GM18868 (cell line): Measurements from ENCODE around the gene BRD3OS.
"Not testable (repeated sequence)": the region's sequence is repeated elsewhere in the genome, so short reads cannot be mapped to it uniquely, and the experiment has no call there.

ENCODE experiments used
- ATAC-seq: cut with Tn5 transposase; IDR thresholded peaks from one replicate; pipeline ENCODE4 v1.9.1; 2021; ENCODE audit warnings: mild to moderate bottlenecking, moderate library complexity; ENCODE audit not compliant: unreplicated experiment

BRD3OS gene

GRCh38 chr9:133987946-133988665 is 37.2 kb upstream of the BRD3OS start:
- no peak for ATAC-seq

DNA sequence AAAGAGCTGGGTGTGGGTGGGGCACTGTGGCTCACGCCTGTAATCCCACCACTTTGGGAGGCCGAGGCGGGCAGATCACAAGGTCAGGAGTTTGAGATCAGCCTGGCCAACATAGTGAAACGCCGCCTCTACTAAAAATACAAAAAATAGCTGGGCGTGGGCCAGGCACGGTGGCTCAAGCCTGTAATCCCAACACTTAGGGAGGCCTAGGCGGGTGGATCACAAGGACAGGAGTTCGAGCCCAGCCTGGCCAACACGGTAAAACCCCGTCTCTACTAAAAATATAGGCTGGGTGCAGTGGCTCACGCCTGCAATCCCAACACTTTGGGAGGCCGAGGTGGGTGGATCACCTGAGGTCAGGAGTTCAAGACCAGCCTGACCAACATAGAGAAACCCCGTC is 36.5 kb upstream of the BRD3OS start:
- not testable (repeated sequence) for ATAC-seq

DNA sequence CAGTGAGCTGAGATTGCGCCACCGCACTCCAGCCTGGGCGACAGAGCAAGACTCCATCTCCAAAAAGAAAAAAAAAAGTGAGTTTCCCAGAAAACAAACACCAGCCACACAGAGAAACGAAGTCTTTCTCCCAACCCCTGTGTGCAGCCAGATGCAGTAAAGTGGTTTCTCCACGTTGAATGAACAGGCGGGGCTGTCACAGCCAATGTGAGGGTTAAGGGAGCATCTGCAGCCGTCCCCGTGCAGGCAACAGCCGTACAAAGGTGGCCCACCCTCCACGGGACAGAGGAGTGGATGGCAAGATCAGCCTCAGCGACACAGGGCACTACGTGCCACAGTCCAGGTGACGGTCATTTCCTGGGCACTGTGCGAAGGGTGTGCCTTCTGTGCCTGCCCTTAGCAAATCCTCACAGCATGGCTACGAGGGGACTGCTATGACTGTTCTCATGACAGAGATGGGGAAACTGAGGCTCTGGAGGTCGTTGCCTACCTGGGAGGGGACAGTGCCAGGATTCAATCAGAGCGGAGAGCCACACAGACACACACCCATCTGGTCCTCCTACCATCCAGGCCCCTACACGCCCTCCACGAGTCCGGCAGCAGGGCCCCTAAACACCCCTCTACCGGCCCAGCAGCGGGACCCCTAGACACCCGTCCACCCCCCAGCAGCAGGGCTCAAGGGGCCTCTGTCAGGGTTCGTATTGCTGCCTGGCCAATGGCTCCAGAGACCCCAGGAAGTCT is 35.5 kb upstream of the BRD3OS start:
- no peak for ATAC-seq

GRCh38 chr9:133990366-133991213 is 34.7 kb upstream of the BRD3OS start:
- ATAC-seq: no peak

DNA sequence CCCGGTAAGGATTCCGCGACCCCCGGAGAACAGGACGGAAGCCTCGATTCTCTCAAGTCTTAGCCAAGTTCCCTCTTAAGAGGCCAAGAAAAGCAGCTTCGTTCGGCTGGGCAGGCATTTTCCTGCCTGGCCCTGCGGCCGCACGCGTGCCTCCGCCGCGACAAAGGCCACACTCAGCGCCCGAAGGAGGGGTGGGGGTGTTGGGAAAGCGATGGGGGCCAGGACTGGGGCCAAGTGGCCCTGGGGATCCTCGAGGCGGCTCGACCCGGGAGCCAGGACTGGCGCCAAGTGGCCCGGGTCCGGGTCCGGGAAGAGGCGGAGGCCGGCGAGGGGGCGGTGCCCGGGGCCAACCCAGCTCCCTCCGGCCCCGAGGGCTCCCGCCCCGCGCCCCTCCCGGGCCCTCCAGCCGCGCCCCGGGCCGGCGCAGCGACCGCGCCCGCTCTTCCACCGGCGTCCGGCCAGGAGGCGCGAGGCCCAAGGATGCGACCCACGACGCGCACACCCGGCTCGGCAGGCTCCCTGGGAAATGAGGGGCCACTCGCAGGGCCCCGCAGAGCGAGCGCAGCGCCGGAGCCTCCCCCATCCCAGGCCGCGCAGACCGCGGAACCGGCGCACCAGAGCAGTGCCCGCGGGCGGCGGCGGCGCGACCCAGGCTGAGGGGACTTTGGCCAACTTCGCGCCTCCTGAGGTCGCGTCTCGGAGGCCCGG is 33.9 kb upstream of the BRD3OS start:
- ATAC-seq: no peak

- peak; percentile 44 for ATAC-seq
These were observed 33.1 kb upstream of the BRD3OS start, which contains the start of gene VAV2 for GRCh38 chr9:133991964-133992779. TSS of gene VAV2 (minus strand) at chr9:133992324. CDS start at chr9:133992278, 46 bp downstream.

GRCh38 chr9:133992780-133993634 is 32.3 kb upstream of the BRD3OS start:
- peak; percentile 57 for ATAC-seq

DNA sequence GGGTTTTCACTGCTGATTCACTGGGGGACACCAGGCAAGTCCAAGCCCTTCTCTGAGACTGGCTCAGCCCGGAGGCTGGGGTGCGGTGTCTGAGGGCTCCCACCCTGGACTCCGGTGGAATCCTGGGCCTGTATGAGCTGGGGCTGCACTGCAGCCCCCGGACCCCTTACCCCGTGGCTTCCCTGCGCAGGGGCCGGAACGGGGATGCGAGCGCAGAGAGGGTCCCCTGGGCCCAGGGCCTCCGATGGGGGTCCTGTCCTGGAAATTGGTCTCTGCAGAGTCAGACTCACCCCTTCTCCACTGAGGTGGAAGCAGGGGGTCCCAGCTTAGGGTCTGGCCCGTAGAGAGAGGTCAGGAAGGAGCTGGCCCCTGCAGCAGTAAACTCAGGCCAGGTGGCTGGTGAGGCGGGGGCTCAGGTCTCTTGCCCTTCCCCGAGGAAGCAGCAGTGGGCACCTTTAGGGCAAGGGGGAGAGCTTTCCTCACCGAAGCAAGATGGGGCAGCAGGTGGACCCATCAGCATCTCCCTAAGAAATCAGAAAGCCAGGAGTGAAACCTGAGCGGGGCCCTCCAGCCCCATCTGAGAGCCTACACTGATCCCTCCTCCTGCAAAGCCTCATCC is 31.5 kb upstream of the BRD3OS start:
- ATAC-seq: no peak

DNA sequence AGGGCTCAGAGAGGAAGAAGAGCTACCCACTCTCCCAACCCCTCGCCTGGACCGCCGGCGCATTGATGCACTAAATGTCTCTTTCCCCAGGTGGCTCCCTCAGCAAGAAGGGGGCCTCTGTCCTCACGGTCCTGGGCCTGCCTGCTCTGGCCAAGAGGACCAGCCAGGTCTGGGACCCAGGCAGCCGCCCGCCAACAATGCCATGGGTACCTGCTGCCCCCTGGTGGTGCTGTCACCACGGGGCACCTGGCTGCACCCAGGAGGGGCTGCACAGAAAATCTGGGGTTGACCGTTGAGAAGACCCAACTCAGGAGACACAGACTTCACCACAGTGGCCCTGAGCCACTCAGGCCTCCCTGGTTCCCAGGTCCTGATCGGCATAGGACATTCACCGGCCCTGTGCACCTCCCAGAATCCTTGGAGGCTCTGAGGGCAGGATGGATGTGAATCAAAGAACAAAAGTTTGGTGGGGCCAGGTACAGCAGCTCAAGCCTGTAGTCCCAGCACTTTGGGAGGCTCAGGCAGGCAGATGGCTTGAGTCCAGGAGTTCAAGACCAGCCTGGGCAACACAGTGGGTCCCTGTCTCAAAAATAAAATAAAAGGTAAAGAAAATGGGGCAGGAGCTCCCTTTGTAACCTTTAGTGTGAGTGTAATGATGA is 30.8 kb upstream of the BRD3OS start:
- no peak for ATAC-seq

DNA sequence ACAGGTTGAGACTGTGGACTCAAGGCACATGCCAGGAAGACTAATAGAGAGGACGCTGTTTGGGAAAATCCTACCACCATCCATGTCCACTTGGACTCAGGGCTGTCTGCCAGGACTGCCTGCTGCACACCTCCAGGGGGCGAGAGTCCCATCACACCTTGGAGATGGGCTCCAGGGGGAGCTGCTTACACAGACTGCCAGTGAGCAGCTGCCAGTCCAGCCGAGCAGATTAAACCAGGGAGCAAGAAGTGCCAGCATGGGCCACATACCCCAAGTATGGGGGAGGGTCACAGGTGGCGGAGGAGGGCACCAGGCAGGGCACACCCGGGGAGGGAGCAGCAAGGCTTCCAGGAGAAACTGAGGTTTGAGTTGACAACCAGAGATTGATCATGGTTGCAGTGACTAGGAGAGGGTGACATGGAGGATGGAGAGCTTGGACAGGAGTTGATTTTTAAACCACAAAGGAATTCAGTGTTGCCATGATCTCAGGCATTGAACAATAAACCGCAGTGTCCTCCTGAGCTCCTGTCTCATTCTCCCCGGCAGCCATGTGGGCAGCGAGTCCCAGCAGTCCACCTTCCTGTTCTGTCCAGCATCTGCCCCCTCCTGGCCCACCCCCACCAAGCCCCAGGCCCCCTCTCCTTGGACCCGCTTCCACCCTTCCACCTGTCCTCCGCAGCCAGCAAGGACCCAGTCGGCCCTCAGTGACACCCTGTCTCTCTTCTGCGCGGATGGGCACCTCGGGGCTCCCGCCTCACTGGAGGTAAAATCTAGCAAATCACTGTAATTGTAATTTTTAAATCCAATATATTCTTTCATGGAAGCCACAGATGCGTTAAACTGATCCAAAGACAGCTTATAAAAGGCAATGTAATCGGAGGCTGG is 30.0 kb upstream of the BRD3OS start:
- ATAC-seq: no peak

GRCh38 chr9:133996531-133997520 is 28.5 kb upstream of the BRD3OS start:
- no peak for ATAC-seq

DNA sequence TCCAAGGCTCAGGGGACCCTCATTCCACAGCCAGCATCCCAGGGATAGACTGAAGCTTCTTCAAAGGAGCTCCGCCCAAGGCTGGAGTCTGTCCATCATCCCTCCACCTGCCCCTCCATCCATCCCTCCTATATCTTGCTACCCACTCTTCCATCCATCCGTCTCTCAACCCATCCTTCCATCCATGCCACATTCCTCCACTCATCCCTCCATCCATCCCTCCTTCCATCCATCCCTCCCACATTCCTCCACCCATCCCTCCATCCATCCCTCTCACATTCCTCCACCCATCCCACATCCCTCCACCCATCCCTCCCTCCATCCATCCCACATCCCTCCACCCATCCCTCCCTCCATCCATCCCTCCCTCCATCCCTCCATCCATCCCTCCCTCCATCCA is 27.7 kb upstream of the BRD3OS start:
- no peak for ATAC-seq

- ATAC-seq: no peak
These were observed 26.2 kb upstream of the BRD3OS start for GRCh38 chr9:133998915-133999595.

DNA sequence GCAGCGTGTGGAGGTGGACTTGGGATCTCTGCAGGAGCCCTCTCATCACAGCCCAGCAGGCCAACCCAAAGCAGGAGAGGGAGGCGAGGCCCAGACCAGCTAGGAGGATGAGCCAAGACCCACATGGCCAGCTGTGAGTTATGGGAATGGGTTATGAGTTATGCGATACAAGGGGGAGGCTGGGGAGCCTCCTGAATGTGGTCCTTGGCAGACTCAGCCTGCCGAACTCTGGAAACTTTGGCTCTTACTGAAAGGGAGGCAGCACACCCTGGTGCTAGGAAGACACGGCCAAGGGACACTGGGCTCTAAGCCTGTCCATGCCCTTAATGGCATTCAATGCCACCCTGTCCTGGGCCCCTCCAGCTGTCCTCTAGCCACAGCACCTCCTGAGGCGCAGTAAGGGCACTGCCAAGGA is 25.4 kb upstream of the BRD3OS start:
- no peak for ATAC-seq

GRCh38 chr9:134002796-134003195 is 22.5 kb upstream of the BRD3OS start:
- no peak for ATAC-seq
